ENCODE data around the gene SDC1.
"Not testable (repeated sequence)": the region's sequence is repeated elsewhere in the genome, so short reads cannot be mapped to it uniquely, and the experiment has no call there.

SDC1 gene

DNA sequence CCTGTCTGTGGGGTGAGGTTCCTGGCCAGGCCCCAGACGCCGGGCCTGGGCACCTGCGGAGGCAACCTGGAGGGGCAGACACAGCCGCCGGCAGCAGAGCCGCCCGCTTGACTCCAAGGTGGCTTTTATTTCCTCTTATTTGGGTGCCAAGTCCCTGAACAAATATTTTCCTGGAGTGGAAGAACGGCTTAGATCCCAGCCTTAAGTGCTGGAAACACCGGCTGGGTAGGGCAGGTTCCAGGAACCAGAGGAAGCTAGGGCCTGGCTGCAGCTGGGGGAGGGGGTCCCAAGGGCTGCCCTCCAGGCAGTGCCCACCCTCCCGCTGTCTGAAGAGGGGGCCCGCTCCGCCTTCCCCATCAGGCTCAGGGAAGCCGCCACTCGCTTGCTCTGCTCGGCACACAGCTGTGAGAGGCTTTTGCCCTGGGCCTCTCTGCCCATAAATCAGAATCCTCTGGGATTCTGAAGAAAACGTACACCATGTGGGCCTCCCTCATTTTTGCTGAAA lies 28.2 kb downstream of the SDC1 start:
- no peak for DNase-seq

DNA sequence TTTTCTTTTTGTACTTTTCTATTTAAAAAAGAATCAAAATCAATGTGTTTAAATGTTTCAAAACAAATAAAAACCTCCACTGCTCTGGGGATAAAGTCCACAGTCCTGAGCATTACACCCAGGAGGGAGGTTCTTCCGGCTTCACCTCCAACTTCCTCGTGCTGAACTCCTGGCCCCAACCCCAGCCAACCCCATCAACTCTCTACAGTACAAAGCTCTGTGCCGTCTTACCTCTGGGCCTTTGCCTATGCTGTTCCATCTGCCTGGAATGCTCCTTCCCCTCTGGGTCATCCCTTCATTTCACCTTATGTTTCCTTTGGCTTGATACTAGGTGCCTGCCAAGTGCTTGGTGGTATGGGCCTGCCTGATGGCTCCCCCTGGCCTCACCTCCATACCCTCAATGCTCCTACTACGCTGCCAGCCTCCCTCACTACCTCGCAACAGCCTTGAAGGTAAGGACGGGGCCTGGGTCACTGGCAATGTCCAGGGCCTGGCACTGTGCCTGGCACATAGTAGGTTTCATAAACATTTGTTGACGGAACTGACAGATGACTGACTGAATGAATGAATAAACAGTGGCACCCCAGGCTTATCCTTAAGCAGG lies 28.8 kb downstream of the SDC1 start:
- no peak for DNase-seq

DNA sequence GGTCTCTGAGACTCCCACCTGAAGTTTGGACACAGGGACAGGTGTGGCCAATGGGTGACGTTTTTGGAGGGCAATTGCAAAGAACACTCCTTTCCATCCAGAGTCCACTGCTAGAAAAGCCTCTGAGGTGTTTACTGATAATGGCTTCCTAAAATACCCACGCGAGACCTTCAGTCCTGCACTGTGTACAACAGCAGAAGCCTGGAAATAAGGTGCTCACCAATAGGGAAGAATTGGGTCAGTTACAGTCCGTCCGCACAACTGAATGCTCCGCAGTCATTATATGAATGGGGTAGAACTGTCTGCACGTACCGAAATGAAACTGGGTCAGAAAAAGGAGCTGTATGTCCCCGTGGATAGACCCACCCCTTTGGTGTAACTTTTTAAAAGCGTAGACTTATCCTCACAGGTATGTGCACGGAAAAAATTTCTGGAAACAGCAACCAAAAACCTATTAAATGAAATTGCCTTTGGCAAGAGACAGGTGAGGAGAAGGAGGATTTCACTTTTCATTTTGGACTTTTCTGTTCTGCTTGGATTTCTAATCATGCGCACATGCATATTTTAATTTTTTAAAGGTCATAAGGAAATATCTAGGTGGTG lies 29.4 kb downstream of the SDC1 start:
- DNase-seq: no peak

GRCh38 chr2:20195016-20195411 lies 29.9 kb downstream of the SDC1 start:
- not testable (repeated sequence) for DNase-seq

DNA sequence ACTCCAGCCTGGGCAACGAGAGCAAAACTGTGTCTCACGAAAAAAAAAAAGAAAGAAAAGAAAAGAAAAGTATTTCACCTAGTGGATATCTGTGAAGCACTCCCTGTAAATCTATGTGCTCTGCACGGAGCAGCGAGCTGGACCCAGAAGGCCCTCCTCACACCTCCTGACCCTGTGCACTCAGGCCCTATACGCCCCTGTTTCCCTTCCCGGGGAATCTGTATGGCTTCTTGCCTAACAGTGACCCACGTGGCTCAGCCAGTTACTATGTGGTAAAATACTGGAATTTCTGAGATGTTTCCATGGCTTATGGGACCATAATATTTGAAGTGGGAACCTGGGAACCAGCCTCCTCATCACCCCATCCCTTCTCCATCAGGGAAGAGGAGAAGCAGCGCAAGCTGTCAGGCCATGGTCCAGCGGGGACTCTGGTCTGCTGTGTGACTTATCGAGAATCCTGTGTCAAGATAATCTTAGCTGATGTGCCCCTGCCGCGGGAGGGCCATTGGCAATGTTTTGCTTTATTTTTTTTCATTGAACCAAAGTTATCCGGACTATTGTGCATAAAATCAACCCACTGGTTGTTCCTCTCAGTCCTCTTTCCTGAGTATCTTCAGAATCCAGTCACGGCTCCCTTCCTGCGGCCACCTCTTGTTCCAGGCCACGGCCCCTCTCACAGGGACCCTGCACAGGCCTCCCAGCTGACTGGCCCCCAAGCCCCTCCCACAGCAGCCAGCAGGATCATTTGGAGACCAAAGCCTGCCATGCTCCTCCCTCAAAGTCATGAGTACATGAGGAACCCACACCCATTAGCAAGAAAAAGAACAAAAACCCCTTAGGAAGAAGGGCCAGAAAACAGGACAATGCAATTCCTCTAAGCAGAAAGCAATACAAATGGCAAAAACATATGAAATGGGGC lies 30.6 kb downstream of the SDC1 start:
- DNase-seq: no peak

DNA sequence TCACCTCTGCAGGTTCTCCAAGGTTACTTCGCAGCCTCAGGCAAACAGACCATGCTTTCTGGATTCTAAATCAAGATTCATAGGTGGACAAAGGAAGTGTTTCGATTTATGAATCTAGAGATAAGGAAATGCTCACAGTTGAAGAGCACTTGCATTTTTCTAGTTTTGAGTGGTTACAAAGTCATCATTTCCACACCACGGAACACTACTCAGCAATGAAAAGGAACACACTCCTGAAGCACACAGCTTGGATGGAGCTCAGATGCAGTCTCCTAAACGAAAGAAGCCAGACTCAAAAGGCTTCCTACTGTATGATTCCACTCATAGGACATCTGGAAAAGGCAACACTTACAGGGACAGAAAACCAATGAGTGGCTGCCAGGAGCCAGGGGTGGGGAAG lies 31.7 kb downstream of the SDC1 start:
- DNase-seq: no peak

DNA sequence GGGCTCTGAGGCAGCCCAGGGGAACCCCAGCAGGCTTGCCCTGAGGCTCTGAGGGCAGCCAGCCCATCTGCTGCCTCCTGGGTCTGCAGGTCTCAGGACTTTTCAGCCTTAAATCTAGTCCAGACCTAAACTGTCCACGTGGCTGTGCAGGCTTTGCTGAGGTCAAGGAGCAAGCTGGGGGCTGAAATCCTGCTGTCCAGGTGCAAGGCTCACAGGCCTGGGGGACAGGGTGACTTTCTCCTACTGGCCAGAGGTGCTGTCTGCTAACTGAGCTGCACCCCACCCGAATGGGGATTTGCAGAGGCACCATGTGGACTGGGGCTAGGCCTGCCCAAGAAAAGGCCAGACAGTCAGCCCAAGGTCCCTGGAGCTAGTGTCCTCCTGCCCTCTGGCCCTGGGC lies 32.1 kb downstream of the SDC1 start:
- no peak for DNase-seq

GRCh38 chr2:20191714-20192569 lies 33.0 kb downstream of the SDC1 start:
- DNase-seq: no peak

GRCh38 chr2:20190876-20191713 lies 33.8 kb downstream of the SDC1 start:
- no peak for DNase-seq

- no peak for DNase-seq
These were observed 34.8 kb downstream of the SDC1 start for GRCh38 chr2:20190170-20190569.

DNA sequence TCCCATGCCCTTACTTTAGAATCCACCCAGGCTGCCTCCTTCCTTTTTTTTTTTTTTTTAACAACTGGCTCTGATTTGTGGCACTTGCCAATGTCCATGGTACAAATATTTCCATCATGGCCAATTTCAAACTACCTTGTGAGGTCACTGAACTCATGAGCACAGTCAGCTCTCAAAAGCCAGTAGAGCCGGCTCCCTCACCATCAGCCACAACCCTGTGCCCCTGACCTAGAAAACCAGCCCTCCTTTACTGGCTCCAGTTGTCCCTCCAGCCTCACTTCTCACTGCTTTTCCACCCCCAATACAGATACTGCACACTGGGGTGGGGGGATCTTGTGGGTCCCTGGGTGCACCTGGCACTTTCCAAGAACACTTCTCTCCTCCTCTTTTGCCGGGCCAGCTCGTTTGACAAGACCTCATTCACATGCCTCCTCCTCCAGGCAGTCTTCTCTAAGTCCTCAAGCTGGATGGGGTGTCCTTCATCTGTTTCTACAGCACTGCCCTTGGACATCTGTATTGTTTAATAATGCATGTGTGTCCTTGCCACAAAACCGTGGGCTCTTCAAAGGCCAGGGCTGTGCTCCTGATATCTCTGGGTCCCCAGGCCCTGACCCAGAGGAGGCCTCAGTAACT lies 35.5 kb downstream of the SDC1 start:
- DNase-seq: no peak

DNA sequence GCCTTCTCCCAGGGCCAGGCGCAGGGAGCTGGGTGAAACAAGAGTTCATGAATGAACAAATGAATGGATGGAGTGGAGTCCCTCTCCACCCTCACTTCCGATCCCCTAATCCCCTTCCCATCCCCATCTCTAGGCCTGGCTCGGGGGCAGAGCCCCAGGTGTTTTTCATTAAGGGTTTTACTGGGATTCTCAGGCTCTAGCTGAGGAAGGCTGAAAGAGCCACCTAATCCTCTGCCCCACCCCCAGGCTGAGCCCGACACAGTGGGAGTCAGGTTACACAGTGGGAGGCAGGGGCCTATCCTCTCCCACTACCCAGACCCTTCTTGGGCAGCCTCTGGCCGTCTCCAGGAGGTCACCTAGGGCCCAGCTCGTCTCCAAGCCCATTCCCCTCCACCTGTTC lies 36.1 kb downstream of the SDC1 start:
- no peak for DNase-seq

DNA sequence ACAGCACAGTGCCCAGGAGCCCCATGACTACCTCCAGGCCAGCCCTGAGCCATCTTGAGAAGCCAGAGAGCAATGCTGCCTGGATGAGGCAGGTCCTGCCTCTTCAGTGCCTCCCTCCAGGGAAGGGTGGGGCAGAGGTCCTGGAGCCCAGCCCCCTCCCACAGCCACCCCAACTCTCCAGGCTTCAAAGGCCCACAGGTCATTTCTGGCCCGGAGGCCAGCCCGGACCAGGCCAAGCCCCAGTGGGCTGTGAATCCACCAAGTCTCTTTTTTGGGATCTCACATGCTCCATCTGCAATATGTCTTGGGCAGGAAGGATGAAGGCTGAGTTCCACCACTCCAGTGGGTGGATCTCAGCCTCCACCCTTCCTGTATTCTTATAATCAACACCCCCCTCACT lies 36.7 kb downstream of the SDC1 start:
- DNase-seq: no peak

DNA sequence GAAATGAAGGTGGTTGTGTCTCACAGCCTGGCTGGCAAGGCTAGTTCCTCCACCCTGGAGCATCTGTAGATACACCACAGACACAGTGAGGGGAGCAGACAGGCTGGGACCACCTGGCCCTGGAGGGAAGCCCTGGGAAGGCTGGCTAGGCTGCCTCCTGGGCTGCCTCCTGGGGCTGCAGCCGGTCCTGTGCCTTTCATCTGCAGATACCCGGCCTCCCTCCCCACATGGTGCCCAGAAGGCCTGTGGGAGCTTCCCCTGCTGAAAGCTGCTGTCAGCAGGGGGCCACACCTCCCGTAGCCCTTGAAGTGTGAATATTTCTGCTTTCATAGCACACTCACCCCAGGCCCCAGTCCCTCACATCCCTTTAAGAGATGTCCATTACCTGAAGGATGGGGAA lies 37.6 kb downstream of the SDC1 start:
- DNase-seq: no peak

DNA sequence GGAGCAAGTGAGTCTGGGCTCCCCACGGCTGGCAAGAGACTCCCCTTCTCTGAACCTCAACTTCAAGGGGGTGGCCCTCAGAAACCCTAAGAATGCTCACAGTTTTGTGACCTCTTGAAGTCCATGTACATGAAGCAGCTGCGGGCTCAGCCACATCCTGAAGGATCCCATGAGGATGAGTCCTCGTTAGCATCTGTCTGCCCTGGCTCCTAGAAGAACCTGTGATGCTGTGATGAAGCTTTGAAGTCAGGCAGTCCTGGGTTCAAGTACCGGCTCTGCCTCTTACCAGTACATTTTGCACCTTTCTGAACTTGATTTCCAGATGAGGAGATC lies 38.1 kb downstream of the SDC1 start:
- DNase-seq: no peak

GRCh38 chr2:20186078-20186854 lies 38.7 kb downstream of the SDC1 start:
- DNase-seq: no peak

DNA sequence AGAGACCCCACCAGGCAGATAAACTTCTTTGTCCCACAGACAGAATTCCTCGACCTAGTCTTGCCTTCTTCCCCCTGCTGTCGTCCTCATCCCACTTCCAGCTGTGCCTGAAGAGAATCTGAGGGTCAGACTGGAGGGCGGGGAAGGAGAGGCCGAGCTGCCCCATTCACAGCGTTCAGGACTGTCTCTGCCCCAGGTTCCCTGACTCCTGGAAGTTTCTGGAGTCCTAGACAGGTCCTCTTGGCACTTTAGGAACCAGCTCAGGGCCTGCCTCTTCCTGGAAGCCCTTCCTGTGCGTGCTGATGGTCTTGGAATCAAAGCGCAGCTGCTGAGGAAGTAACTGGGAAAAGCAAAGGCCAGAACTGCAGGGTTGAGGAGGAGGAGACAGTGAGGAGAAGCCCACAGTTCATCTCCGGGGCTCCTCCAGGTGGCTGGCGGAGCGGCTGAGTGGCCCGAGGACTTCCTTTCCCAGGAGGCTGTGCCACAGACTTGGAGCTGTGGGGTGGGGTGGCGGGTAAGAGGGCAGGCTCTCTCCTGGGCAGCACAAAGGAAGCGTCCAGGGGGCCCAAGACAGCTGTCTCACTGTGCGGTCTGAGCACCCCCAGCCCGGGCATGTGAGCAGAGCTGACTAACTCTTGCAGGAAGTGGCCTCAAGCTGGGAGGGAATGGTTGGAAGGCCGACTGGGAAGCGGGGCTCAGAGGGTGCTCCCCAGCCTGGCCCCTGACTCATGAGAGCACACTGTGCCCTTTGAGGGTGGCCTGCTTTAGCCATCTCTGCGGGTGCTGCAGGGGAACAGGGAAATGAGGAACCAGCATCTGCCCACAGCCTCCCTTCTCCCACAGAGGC lies 39.5 kb downstream of the SDC1 start:
- no peak for DNase-seq

GRCh38 chr2:20184067-20184938 lies 40.6 kb downstream of the SDC1 start:
- DNase-seq: no peak

GRCh38 chr2:20183373-20183772 lies 41.6 kb downstream of the SDC1 start:
- DNase-seq: no peak
